B cell (primary cell): ENCODE results near the gene CSDE1. TPM values are rescaled to one million over a fixed set of nuclear protein-coding genes. Genes with fewer than 3 reads are reported as not detected.

ENCODE experiments used
- ATAC-seq: fragments of 200-7000 bp; cut with Tn5 transposase; one replicate; pipeline ENCODE4 v1.10.0; 2021; ENCODE audit warnings: low read depth, mild to moderate bottlenecking, moderate number of reproducible peaks, moderate library complexity
- CTCF ChIA-PET: fragments of 350-600 bp; sonication (Branson Sonifier 250); formaldehyde crosslinking; loops from one replicate; lab custom pipeline; 2021; ENCODE audit warnings: antibody characterized with exemption, inconsistent platforms; lab: Charles Lee
- POLR2A ChIA-PET: fragments of 350-600 bp; sonication (Branson Sonifier 250); formaldehyde crosslinking; loops from one replicate; lab custom pipeline; 2021; ENCODE audit warnings: antibody characterized with exemption; lab: Charles Lee
- DNase-seq: peaks from one replicate; pipeline ENCODE4 v3.0.0; 2013
- H2AFZ ChIP-seq: 2 replicates; pipeline ENCODE4 v1.6.1; 2012; ENCODE audit warnings: mild to moderate bottlenecking, low read depth, low read length; ENCODE audit not compliant: insufficient read depth, poor library complexity, severe bottlenecking
- H3K27ac ChIP-seq, 2 donors: 1 replicate in 1 of 2; 2 replicates in 1 of 2; pipeline ENCODE4 v1.5.1; 2012 to 2013; ENCODE audit warnings: low read length in 2 of 2, mild to moderate bottlenecking in 2 of 2, moderate library complexity in 1 of 2
- H3K27me3 ChIP-seq, 4 experiments: fragments of 200-600 bp in 1 of 4; sonication (generic) in 1 of 4; replicated peaks in 1 of 4; 1 replicate in 2 of 4; 2 replicates in 2 of 4; pipeline versions ENCODE4 v1.6.1 to v1.7.0; 2013 to 2016; ENCODE audit warnings: low read length in 3 of 4, mild to moderate bottlenecking in 2 of 4, mixed read lengths in 1 of 4, moderate library complexity in 1 of 4; ENCODE audit not compliant: insufficient read depth in 4 of 4, control insufficient read depth in 3 of 4; ENCODE audit errors: control extremely low read depth in 1 of 4
- H3K36me3 ChIP-seq, 2 experiments: replicated peaks in 1 of 2; 1 replicate in 1 of 2; 2 replicates in 1 of 2; pipeline versions ENCODE4 v1.6.1 to v1.7.1; 2013; ENCODE audit warnings: low read length in 1 of 2; ENCODE audit not compliant: insufficient read depth in 2 of 2, control insufficient read depth in 1 of 2; ENCODE audit errors: control extremely low read depth in 1 of 2, extremely low read depth in 1 of 2
- H3K4me1 ChIP-seq, 2 donors: fragments of 200-600 bp in 1 of 2; sonication (generic) in 1 of 2; 1 replicate in 1 of 2; 2 replicates in 1 of 2; pipeline versions ENCODE4 v1.5.1 to v1.6.1; 2013 to 2017; ENCODE audit warnings: low read length in 2 of 2; ENCODE audit not compliant: control insufficient read depth in 2 of 2, insufficient read depth in 2 of 2
- H3K4me2 ChIP-seq: replicated peaks from 2 replicates; pipeline ENCODE3; 2012; ENCODE audit warnings: mild to moderate bottlenecking, low read depth, low read length; ENCODE audit not compliant: poor library complexity, severe bottlenecking
- H3K4me3 ChIP-seq, 5 experiments: fragments of 200-600 bp in 1 of 5; sonication (generic) in 1 of 5; 1 replicate in 3 of 5; 2 replicates in 2 of 5; pipeline versions ENCODE4 v1.5.1 to v1.7.0; 2011 to 2016; ENCODE audit warnings: low read length in 4 of 5, mild to moderate bottlenecking in 4 of 5, low read depth in 2 of 5, control low read depth in 1 of 5, moderate library complexity in 1 of 5; ENCODE audit not compliant: insufficient read depth in 1 of 5; ENCODE audit errors: control extremely low read depth in 1 of 5, extremely low read depth in 1 of 5
- H3K79me2 ChIP-seq: fragments of 200-600 bp; sonication (generic); one replicate; pipeline ENCODE4 v1.6.0; 2016; ENCODE audit warnings: low read length; ENCODE audit not compliant: control insufficient read depth, insufficient read depth
- H3K9ac ChIP-seq: fragments of 200-600 bp; sonication (generic); 2 replicates; pipeline ENCODE4 v1.6.1; 2017; ENCODE audit warnings: mild to moderate bottlenecking, low read length, moderate library complexity
- H3K9me3 ChIP-seq, 3 donors: one replicate each; pipeline versions ENCODE4 v1.6.1 to v1.7.1; 2013; ENCODE audit warnings: low read length in 2 of 3; ENCODE audit not compliant: control insufficient read depth in 2 of 3, insufficient read depth in 1 of 3; ENCODE audit errors: control extremely low read depth in 1 of 3
- H4K20me1 ChIP-seq: 2 replicates; pipeline ENCODE4 v1.6.0; 2012; ENCODE audit warnings: mild to moderate bottlenecking, low read length; ENCODE audit not compliant: insufficient read depth, control insufficient read depth, poor library complexity, severe bottlenecking
- H3K27ac Mint-ChIP-seq: one replicate; pipeline ENCODE4 v1.8.0; 2021; ENCODE audit warnings: mixed read lengths
- H3K27me3 Mint-ChIP-seq: one replicate; pipeline ENCODE4 v1.8.0; 2021; ENCODE audit warnings: mixed read lengths
- H3K4me1 Mint-ChIP-seq: one replicate; pipeline ENCODE4 v1.8.0; 2021; ENCODE audit warnings: mixed read lengths
- H3K4me3 Mint-ChIP-seq: one replicate; pipeline ENCODE4 v1.8.0; 2021; ENCODE audit warnings: mixed read lengths
- H3K9me3 Mint-ChIP-seq: one replicate; pipeline ENCODE4 v1.8.0; 2022; ENCODE audit warnings: mixed read lengths; ENCODE audit not compliant: insufficient read depth
- CTCF ChIP-seq: fragments of 200-600 bp; IDR thresholded peaks from one replicate; pipeline ENCODE4 v1.8.0; 2022; ENCODE audit warnings: antibody characterized with exemption, mild to moderate bottlenecking
- EZH2 ChIP-seq: IDR thresholded peaks from 2 replicates; pipeline ENCODE4 v1.6.1; 2012; ENCODE audit warnings: borderline replicate concordance, low read depth, mild to moderate bottlenecking, moderate library complexity, low read length; ENCODE audit not compliant: insufficient read depth, poor library complexity, severe bottlenecking
- WGBS: methylation state at CpG from one replicate; pipeline ENCODE4 v1.1.5; 2013; ENCODE audit warnings: missing lambda C conversion rate; ENCODE audit not compliant: insufficient coverage; 5-methylcytosine and 5-hydroxymethylcytosine counted together
- intact Hi-C: fragments of 100-400 bp; cut with micrococcal nuclease; formaldehyde crosslinking; loops from one replicate; pipeline ENCODE4 v1.10.0; 2022
- polyA plus RNA-seq: library from polyadenylated mRNA; depleted of rRNA; stranded (reverse); fragments of >200 nt; gene quantifications from 2 replicates; pipeline ENCODE4 v1.2.3, GENCODE V29; 2012
- total RNA-seq, 2 donors: library from RNA; stranded (reverse); fragments of 120-200 nt in 1 of 2; gene quantifications; 1 replicate in 1 of 2; 2 replicates in 1 of 2; pipeline versions ENCODE4 v1.2.3 to v1.2.4, GENCODE V29; 2013 to 2022

Gene CSDE1
- total and polyA plus RNA-seq, 2 donors (not counting 1 experiment from before 2014, with no cell fraction given), result 114 to 454 TPM

GRCh38 chr1:114756949-114757454 lies 782 bp downstream of the CSDE1 start:
- Histone ChIP-seq H3K4me2 (peak overlapping the region; percentile 80), H3K4me1 (peaks cover 51 to 52% of the 10 kb centered on the region in 2 donors), H3K27ac (peak overlapping the region; percentile 99 to 100), H3K9me3 (peaks cover 0 to 2% (median 0%) of the 10 kb centered on the region in 3 donors), H3K4me3 (peak overlapping the region; percentile 81 to 100 (median 95)), H2AFZ (peak overlapping the region; percentile 98), H4K20me1 (peaks cover 53% of the 10 kb centered on the region), H3K9ac (peak overlapping the region; percentile 100), H3K27me3 (no peaks in the 10 kb centered on the region), H3K79me2 (peaks cover 65% of the 10 kb centered on the region), H3K36me3 (peaks cover 0 to 3% of the 10 kb centered on the region in 2 experiments)
- no peak for ATAC-seq
- intact Hi-C loops, result loop anchor here (1.0 to 5.0 kb wide), 6 partner anchors 41 to 998 kb away; partner anchors contain the start of genes BCAS2, NRAS, PHTF1 and RSBN1
- no peak for DNase-seq
- TF ChIP-seq EZH2 (no peak), CTCF (no peak)
- ChIA-PET CTCF (interaction anchor here (0.6 to 1.5 kb wide), 2 partner anchors 40 to 1079 kb away, joined by 3 to 4 read pairs; partner anchors contain the start of gene NRAS), POLR2A (interaction anchor here (1.1 to 1.4 kb wide), 3 partner anchors 23 to 246 kb away, joined by 5 to 16 read pairs (median 6); partner anchors contain the start of genes NRAS, SIKE1 and TRIM33)
- H3K27me3 Mint-ChIP-seq, result no peaks in the 10 kb centered on the region
- H3K27ac Mint-ChIP-seq, result peak overlapping the region; percentile 100
- peak overlapping the region; percentile 100 for H3K4me3 Mint-ChIP-seq
- H3K4me1 Mint-ChIP-seq, result peaks cover 62% of the 10 kb centered on the region
- WGBS, result 2% methylated on average over 15 of the region's 17 CpGs
- H3K9me3 Mint-ChIP-seq, result no peaks in the 10 kb centered on the region
